ENCODE measurements around the gene IGFL3.

DNA sequence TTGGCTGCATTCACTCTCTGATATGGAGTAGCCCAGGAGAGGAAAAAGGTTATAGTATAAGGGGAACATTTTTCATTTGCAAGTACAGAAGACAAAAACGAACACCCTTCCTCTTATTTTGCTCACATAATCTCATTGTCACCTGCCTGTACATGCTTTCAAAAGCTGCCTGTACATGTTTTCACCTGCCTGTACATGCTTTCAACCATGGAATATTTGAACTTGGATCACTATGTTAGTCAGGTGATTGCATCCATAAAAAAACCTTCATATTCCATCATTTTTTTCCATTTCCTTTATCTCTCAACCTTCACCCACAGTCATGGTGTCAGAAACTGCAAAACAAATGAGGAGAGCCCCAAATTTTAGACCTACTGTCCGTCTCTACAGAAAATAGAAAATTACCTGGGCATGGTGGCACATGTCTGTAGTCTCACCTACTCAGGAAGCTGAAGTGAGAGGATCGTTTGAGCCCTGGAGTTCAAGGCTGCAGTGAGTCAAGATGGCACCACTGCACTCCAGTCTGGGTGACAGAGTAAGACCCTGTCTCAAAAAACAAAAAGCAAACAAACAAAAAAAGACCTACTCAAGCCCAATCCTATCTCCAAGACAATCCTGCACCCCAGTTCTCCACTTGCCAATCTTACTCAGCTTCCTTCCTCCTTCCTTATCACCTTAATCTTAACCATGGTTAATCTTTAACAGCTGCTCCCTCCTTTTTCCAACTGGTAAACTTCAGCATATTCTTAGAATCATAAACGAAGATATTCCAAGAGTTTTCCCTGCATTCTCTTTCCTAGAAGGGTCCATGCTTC, 35.1 kb upstream of the IGFL3 start:
- TF ChIP-seq, protein P1, sequence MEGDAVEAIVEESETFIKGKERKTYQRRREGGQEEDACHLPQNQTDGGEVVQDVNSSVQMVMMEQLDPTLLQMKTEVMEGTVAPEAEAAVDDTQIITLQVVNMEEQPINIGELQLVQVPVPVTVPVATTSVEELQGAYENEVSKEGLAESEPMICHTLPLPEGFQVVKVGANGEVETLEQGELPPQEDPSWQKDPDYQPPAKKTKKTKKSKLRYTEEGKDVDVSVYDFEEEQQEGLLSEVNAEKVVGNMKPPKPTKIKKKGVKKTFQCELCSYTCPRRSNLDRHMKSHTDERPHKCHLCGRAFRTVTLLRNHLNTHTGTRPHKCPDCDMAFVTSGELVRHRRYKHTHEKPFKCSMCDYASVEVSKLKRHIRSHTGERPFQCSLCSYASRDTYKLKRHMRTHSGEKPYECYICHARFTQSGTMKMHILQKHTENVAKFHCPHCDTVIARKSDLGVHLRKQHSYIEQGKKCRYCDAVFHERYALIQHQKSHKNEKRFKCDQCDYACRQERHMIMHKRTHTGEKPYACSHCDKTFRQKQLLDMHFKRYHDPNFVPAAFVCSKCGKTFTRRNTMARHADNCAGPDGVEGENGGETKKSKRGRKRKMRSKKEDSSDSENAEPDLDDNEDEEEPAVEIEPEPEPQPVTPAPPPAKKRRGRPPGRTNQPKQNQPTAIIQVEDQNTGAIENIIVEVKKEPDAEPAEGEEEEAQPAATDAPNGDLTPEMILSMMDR (conservative IDR thresholded peaks at IDR 0.05 in 1 of 2, IDR thresholded peaks at IDR 0.05 in 1 of 2; ENCODE audit: low read depth in 1 of 2, low read length in 2 of 2) = no peak
- TF ChIP-seq EZH2 (IDR thresholded peaks at IDR 0.05; ENCODE audit: low read length, missing control alignments) = no peak
